Measurements from ENCODE around the gene SKI. TPM values are rescaled to one million over a fixed set of nuclear protein-coding genes. Genes with fewer than 3 reads are reported as not detected.

The SKI gene
- total RNA-seq, 2 experiments from 2014 or later: 286 to 324 TPM

- H3K4me3 ChIP-seq (ENCODE audit: low read length): no peak overlapping the region
- Mint-ChIP-seq H3K27me3 (peaks cover 4% of the 10 kb centered on the region), H3K36me3 (ENCODE audit: low read depth) (peaks cover 83% of the 10 kb centered on the region), H3K4me3 (peak overlapping the region; percentile 84), H3K9me3 (no peaks in the 10 kb centered on the region), H3K27ac (peak overlapping the region; percentile 88), H3K4me1 (ENCODE audit: low read depth) (peaks cover 88% of the 10 kb centered on the region)
- no peaks in the 10 kb centered on the region for H3K9me3 ChIP-seq (ENCODE audit: control insufficient read depth in 1 of 2, insufficient read depth in 1 of 2, low read length in 2 of 2)
- ATAC-seq (ENCODE audit: poor library complexity) (no peak), DNase-seq (peak in 2 of 14 experiments; percentile 9 to 26)
- CTCF ChIA-PET: interaction anchor here (2.6 kb wide), 1 partner anchor 62 kb away, joined by 6 read pairs; no protein-coding TSS in a partner anchor
- H3K36me3 ChIP-seq (ENCODE audit: insufficient read depth, low read length): peaks cover 38% of the 10 kb centered on the region
- POLR2A ChIA-PET: interaction anchor here (0.9 to 3.4 kb wide), 4 partner anchors 9 to 75 kb away, joined by 4 to 28 read pairs (median 6); no protein-coding TSS in a partner anchor
- H3K27ac ChIP-seq (ENCODE audit: low read depth in 1 of 2, low read length in 2 of 2): peak overlapping the region in 1 of 2 donors; percentile 64
- no peak for TF ChIP-seq CTCF (IDR thresholded peaks at IDR 0.05)
- no peaks in the 10 kb centered on the region for H3K27me3 ChIP-seq (ENCODE audit: control insufficient read depth in 1 of 2, insufficient read depth in 2 of 2, low read length in 2 of 2)
- intact Hi-C loops (cut with DNase I, micrococcal nuclease): no loop called here
- H3K4me1 ChIP-seq (ENCODE audit: insufficient read depth, low read length): peaks cover 100% of the 10 kb centered on the region
Observed at GRCh38 chr1:2238361-2239012, 10.4 kb downstream of the SKI start.

DNA sequence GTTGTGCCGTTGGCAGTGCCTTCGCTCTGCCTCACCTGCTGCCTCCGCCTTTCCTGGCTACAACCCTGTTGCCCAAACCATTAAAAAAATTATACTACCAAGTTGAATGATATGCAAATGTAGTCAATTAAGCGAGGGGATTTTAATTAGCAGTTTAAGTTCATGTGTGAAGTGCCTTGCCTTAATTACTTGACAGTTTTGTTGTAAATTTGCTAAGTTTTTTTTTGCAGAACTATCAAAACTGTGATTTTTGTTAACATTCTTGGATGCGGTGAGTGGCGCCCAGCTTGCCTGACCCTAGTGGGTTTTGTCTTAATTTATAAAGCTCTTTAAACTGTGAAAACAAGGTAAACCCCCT is 10.9 kb downstream of the SKI start:
- Mint-ChIP-seq H3K27ac (peak overlapping the region; percentile 88), H3K4me3 (peak overlapping the region; percentile 84), H3K27me3 (peaks cover 4% of the 10 kb centered on the region), H3K36me3 (ENCODE audit: low read depth) (peaks cover 82% of the 10 kb centered on the region), H3K9me3 (no peaks in the 10 kb centered on the region), H3K4me1 (ENCODE audit: low read depth) (peaks cover 86% of the 10 kb centered on the region)
- ATAC-seq (ENCODE audit: poor library complexity) (no peak), DNase-seq (no peak)
- no peaks in the 10 kb centered on the region for H3K9me3 ChIP-seq (ENCODE audit: control insufficient read depth in 1 of 2, insufficient read depth in 1 of 2, low read length in 2 of 2)
- ChIA-PET CTCF (interaction anchor here (2.6 kb wide), 1 partner anchor 62 kb away, joined by 6 read pairs; no protein-coding TSS in a partner anchor), POLR2A (interaction anchor here (1.0 to 3.4 kb wide), 3 partner anchors 9 to 75 kb away, joined by 4 to 28 read pairs (median 7); no protein-coding TSS in a partner anchor)
- TF ChIP-seq CTCF (IDR thresholded peaks at IDR 0.05): no peak
- H3K27ac ChIP-seq (ENCODE audit: low read depth in 1 of 2, low read length in 2 of 2): no peak overlapping the region
- no peak overlapping the region for H3K4me3 ChIP-seq (ENCODE audit: low read length)
- peaks cover 39% of the 10 kb centered on the region for H3K36me3 ChIP-seq (ENCODE audit: insufficient read depth, low read length)
- intact Hi-C loops (cut with DNase I, micrococcal nuclease): no loop called here
- H3K27me3 ChIP-seq (ENCODE audit: control insufficient read depth in 1 of 2, insufficient read depth in 2 of 2, low read length in 2 of 2): no peaks in the 10 kb centered on the region
- peaks cover 99% of the 10 kb centered on the region for H3K4me1 ChIP-seq (ENCODE audit: insufficient read depth, low read length)

- no peak for TF ChIP-seq CTCF (IDR thresholded peaks at IDR 0.05)
- Histone ChIP-seq H3K9me3 (ENCODE audit: control insufficient read depth in 1 of 2, insufficient read depth in 1 of 2, low read length in 2 of 2) (no peaks in the 10 kb centered on the region), H3K27me3 (ENCODE audit: control insufficient read depth in 1 of 2, insufficient read depth in 2 of 2, low read length in 2 of 2) (no peaks in the 10 kb centered on the region), H3K36me3 (ENCODE audit: insufficient read depth, low read length) (peaks cover 39% of the 10 kb centered on the region), H3K4me3 (ENCODE audit: low read length) (no peak overlapping the region), H3K4me1 (ENCODE audit: insufficient read depth, low read length) (peaks cover 98% of the 10 kb centered on the region), H3K27ac (ENCODE audit: low read depth in 1 of 2, low read length in 2 of 2) (peak overlapping the region in 1 of 2 donors; percentile 48)
- Mint-ChIP-seq H3K27me3 (peaks cover under 1% of the 10 kb centered on the region), H3K27ac (peak overlapping the region; percentile 88), H3K9me3 (no peaks in the 10 kb centered on the region), H3K36me3 (ENCODE audit: low read depth) (peaks cover 80% of the 10 kb centered on the region), H3K4me1 (ENCODE audit: low read depth) (peaks cover 83% of the 10 kb centered on the region), H3K4me3 (peak overlapping the region; percentile 84)
- ATAC-seq (ENCODE audit: poor library complexity) (no peak), DNase-seq (peak in 1 of 14 experiments; percentile 29)
- POLR2A ChIA-PET: interaction anchor here (0.6 to 3.4 kb wide), 5 partner anchors 10 to 74 kb away, joined by 3 to 28 read pairs (median 4); no protein-coding TSS in a partner anchor
- intact Hi-C loops (cut with DNase I, micrococcal nuclease): no loop called here
- CTCF ChIA-PET: interaction anchor here (2.6 kb wide), 1 partner anchor 61 kb away, joined by 6 read pairs; no protein-coding TSS in a partner anchor
Observed at GRCh38 chr1:2239384-2239985, 11.4 kb downstream of the SKI start.

Measured in CD4-positive, alpha-beta T cell (primary cell).